Stimulated activated CD4-positive, alpha-beta T cell treated with anti-CD3 and anti-CD28 coated beads, TNF-alpha, amount 100 ng/mL, for 24 hours (primary cell): ENCODE data around the gene ZFAND3.

Experiments used
- DNase-seq, 3 experiments: peaks; one replicate each; pipeline ENCODE4 v3.0.0-alpha.2; 2020; ENCODE audit warnings: low read depth in 3 of 3

Gene ZFAND3

GRCh38 chr6:38153076-38153797, 333.7 kb downstream of the ZFAND3 start:
- no peak for DNase-seq

GRCh38 chr6:38153798-38154345, 334.3 kb downstream of the ZFAND3 start:
- no peak for DNase-seq

GRCh38 chr6:38154731-38155130, 335.2 kb downstream of the ZFAND3 start:
- no peak for DNase-seq

- DNase-seq: no peak
Observed at GRCh38 chr6:38155144-38155543, 335.6 kb downstream of the ZFAND3 start.

- no peak for DNase-seq
Observed at GRCh38 chr6:38155621-38156204, 336.2 kb downstream of the ZFAND3 start.

GRCh38 chr6:38156818-38157565, 337.5 kb downstream of the ZFAND3 start:
- DNase-seq: no peak

- no peak for DNase-seq
Observed at GRCh38 chr6:38157905-38158304, 338.4 kb downstream of the ZFAND3 start.

- DNase-seq: no peak
Observed at GRCh38 chr6:38158762-38159350, 339.3 kb downstream of the ZFAND3 start.

GRCh38 chr6:38159596-38159995, 340.1 kb downstream of the ZFAND3 start:
- no peak for DNase-seq

GRCh38 chr6:38160831-38161230, 341.3 kb downstream of the ZFAND3 start:
- no peak for DNase-seq

- no peak for DNase-seq
Observed at GRCh38 chr6:38161331-38161730, 341.8 kb downstream of the ZFAND3 start.

GRCh38 chr6:38161754-38162492, 342.4 kb downstream of the ZFAND3 start:
- DNase-seq: no peak

GRCh38 chr6:38162493-38163185, 343.1 kb downstream of the ZFAND3 start:
- no peak for DNase-seq

GRCh38 chr6:38163186-38164130, 343.9 kb downstream of the ZFAND3 start:
- DNase-seq: no peak

GRCh38 chr6:38164131-38164481, 344.6 kb downstream of the ZFAND3 start:
- DNase-seq: no peak

- no peak for DNase-seq
Observed at GRCh38 chr6:38164671-38165108, 345.2 kb downstream of the ZFAND3 start.

- DNase-seq: no peak
Observed at GRCh38 chr6:38166411-38167240, 347.1 kb downstream of the ZFAND3 start.

- no peak for DNase-seq
Observed at GRCh38 chr6:38167598-38167997, 348.1 kb downstream of the ZFAND3 start.

GRCh38 chr6:38168126-38168525, 348.6 kb downstream of the ZFAND3 start:
- no peak for DNase-seq
